Cardiac fibroblast (primary cell): Measurements from ENCODE around the gene TMCC3.

Experiments
- DNase-seq, 2 donors: peaks; one replicate each; pipeline versions ENCODE4 v3.0.0 to v3.0.0-alpha.2; 2010; ENCODE audit warnings: low read depth in 2 of 2
- H3K4me3 ChIP-seq, 2 donors: replicated peaks in 1 of 2; 1 replicate in 1 of 2; 2 replicates in 1 of 2; pipeline ENCODE4 v1.5.1; 2011; ENCODE audit warnings: low read depth in 2 of 2, low read length in 2 of 2, mild to moderate bottlenecking in 2 of 2, moderate library complexity in 1 of 2
- CTCF ChIP-seq: IDR thresholded peaks from one replicate; pipeline ENCODE4 v1.5.1; 2011; ENCODE audit warnings: low read depth, mild to moderate bottlenecking, low read length, inconsistent platforms

The TMCC3 gene

GRCh38 chr12:94538318-94538717, 112.0 kb downstream of the TMCC3 start:
- DNase-seq, result no peak
- no peak for TF ChIP-seq CTCF
- no peak overlapping the region for H3K4me3 ChIP-seq

- DNase-seq, result no peak
- no peak for TF ChIP-seq CTCF
- no peak overlapping the region for H3K4me3 ChIP-seq
Observed at GRCh38 chr12:94536040-94536965, 114.1 kb downstream of the TMCC3 start.

DNA sequence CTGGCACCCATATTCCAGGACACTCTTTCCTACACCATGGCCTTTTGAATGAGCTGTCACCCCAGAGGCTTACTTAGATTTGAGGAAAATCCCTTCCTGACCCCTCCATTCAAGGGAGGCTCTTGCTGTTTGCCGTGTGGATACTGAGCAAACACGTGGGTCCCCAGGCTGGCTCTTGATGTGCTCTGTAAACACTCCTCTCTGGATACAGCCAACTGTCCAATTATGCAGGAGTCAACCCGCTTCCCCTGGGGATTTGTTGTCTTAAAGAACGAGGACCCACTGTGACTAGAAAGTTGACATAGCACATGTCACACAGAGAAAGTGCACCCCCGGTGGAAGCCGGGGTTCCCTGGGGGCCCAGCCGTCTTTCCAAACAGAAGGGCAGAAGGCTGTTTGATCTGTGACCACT, 114.8 kb downstream of the TMCC3 start:
- DNase-seq, result no peak
- TF ChIP-seq CTCF, result no peak
- H3K4me3 ChIP-seq, result no peak overlapping the region

GRCh38 chr12:94534774-94535509, 115.4 kb downstream of the TMCC3 start:
- DNase-seq, result no peak
- no peak for TF ChIP-seq CTCF
- H3K4me3 ChIP-seq, result no peak overlapping the region

GRCh38 chr12:94534278-94534677, 116.1 kb downstream of the TMCC3 start:
- H3K4me3 ChIP-seq, result no peak overlapping the region
- no peak for TF ChIP-seq CTCF
- DNase-seq, result no peak

GRCh38 chr12:94532490-94533422, 117.6 kb downstream of the TMCC3 start:
- peak; percentile 72 to 80 for DNase-seq
- TF ChIP-seq CTCF, result peak; percentile 73
- no peak overlapping the region for H3K4me3 ChIP-seq
